ENCODE measurements around the gene GNPDA1. TPM values are rescaled to one million over a fixed set of nuclear protein-coding genes. Genes with fewer than 3 reads are reported as not detected.

GNPDA1 gene
- total RNA-seq, 1 experiment from 2014 or later = 99.9 TPM

GRCh38 chr5:141966963-141967333 lies 45.9 kb downstream of the GNPDA1 start:
- TF ChIP-seq REST (IDR thresholded peaks at IDR 0.05; ENCODE audit: insufficient read depth in 1 of 2, low read depth in 2 of 2, low read length in 1 of 2) = no peak
- no peak for TF ChIP-seq POLR2AphosphoS5 (IDR thresholded peaks at IDR 0.05; ENCODE audit: low read depth, low read length)
- TF ChIP-seq SIN3A (IDR thresholded peaks at IDR 0.05; ENCODE audit: borderline replicate concordance, insufficient read depth, low read depth, low read length) = no peak
- TF ChIP-seq TCF7L2 (IDR thresholded peaks at IDR 0.05; ENCODE audit: low read depth, low read length) = no peak
- TF ChIP-seq, protein P1, sequence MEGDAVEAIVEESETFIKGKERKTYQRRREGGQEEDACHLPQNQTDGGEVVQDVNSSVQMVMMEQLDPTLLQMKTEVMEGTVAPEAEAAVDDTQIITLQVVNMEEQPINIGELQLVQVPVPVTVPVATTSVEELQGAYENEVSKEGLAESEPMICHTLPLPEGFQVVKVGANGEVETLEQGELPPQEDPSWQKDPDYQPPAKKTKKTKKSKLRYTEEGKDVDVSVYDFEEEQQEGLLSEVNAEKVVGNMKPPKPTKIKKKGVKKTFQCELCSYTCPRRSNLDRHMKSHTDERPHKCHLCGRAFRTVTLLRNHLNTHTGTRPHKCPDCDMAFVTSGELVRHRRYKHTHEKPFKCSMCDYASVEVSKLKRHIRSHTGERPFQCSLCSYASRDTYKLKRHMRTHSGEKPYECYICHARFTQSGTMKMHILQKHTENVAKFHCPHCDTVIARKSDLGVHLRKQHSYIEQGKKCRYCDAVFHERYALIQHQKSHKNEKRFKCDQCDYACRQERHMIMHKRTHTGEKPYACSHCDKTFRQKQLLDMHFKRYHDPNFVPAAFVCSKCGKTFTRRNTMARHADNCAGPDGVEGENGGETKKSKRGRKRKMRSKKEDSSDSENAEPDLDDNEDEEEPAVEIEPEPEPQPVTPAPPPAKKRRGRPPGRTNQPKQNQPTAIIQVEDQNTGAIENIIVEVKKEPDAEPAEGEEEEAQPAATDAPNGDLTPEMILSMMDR (IDR thresholded peaks at IDR 0.05) = no peak
- DNase-seq (ENCODE audit: low read depth, low spot score) = no peak
- in situ Hi-C loops (cut with HindIII; ENCODE audit: low pct_unique_long_range_greater_than_20kb, low sequenced_read_pairs) = no loop called here
- H3K27me3 ChIP-seq (ENCODE audit: control insufficient read depth, insufficient read depth, low read length) = no peaks in the 10 kb centered on the region
- no peaks in the 10 kb centered on the region for H3K9me3 ChIP-seq (ENCODE audit: control insufficient read depth, insufficient read depth, low read depth, low read length)
- no peak for ATAC-seq
- no peak overlapping the region for H3K27ac ChIP-seq (ENCODE audit: low read length)
- H3K36me3 ChIP-seq (ENCODE audit: control insufficient read depth, insufficient read depth, low read length) = peaks cover 13% of the 10 kb centered on the region
- no peak overlapping the region for H3K4me3 ChIP-seq (ENCODE audit: low read depth in 2 of 2, low read length in 2 of 2)
- H3K4me1 ChIP-seq (ENCODE audit: control insufficient read depth, insufficient read depth, low read length) = peaks cover 13% of the 10 kb centered on the region
- ChIA-PET CTCF (no interaction called here), POLR2A (no interaction called here)
- intact Hi-C loops (cut with micrococcal nuclease; ENCODE audit: unreplicated experiment) = loop anchor here (10.0 kb wide), 1 partner anchor 302 kb away; no protein-coding TSS in a partner anchor
- BruUV-seq (replicated peaks) = no TSS peak

DNA sequence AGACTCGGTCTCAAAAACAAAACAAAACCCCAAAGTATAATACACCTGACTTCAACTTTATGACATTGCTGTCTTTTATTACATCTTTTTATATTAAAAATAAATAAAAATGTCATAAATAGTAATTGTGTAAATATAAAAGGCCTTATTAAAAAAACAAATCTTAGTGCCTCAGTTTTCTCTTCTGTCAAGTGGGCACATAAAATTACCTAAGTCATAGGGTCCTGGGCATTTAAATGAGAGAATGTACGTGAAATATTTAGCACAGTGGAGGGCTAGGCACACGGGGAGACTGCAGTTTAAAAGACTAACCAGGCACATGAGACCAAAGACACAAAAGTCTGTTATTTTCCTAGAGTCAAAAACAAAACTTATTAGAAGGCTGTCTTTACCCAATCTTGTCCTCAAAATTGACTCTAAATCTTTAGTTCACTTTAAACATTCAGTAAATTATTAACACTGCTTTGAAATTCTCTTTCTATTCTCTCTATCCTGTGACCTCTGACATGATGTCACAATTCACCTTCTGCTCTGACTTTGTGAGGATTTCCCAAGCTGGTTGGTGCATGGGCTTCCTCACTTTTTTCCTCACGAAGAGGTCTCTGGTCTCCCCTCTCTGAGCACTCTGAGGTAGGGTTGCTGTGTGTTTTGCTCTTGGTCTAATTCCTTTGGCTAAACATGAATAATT lies 46.4 kb downstream of the GNPDA1 start:
- Histone ChIP-seq H3K36me3 (ENCODE audit: control insufficient read depth, insufficient read depth, low read length) (peaks cover 13% of the 10 kb centered on the region), H3K27ac (ENCODE audit: low read length) (no peak overlapping the region), H3K9me3 (ENCODE audit: control insufficient read depth, insufficient read depth, low read depth, low read length) (no peaks in the 10 kb centered on the region), H3K4me1 (ENCODE audit: control insufficient read depth, insufficient read depth, low read length) (peaks cover 13% of the 10 kb centered on the region), H3K4me3 (ENCODE audit: low read depth in 2 of 2, low read length in 2 of 2) (no peak overlapping the region), H3K27me3 (ENCODE audit: control insufficient read depth, insufficient read depth, low read length) (no peaks in the 10 kb centered on the region)
- DNase-seq (ENCODE audit: low read depth, low spot score) = no peak
- CTCF ChIA-PET = no interaction called here
- intact Hi-C loops (cut with micrococcal nuclease; ENCODE audit: unreplicated experiment) (loop anchor here (10.0 kb wide), 1 partner anchor 302 kb away; no protein-coding TSS in a partner anchor), in situ Hi-C loops (cut with HindIII; ENCODE audit: low pct_unique_long_range_greater_than_20kb, low sequenced_read_pairs) (no loop called here)
- no TSS peak for BruUV-seq (replicated peaks)
- ATAC-seq = no peak
- TF ChIP-seq, protein P1 (IDR thresholded peaks at IDR 0.05) = no peak
- TF ChIP-seq TCF7L2 (IDR thresholded peaks at IDR 0.05; ENCODE audit: low read depth, low read length) = no peak
- TF ChIP-seq POLR2AphosphoS5 (IDR thresholded peaks at IDR 0.05; ENCODE audit: low read depth, low read length) = no peak
- TF ChIP-seq SIN3A (IDR thresholded peaks at IDR 0.05; ENCODE audit: borderline replicate concordance, insufficient read depth, low read depth, low read length) = no peak
- no peak for TF ChIP-seq REST (IDR thresholded peaks at IDR 0.05; ENCODE audit: insufficient read depth in 1 of 2, low read depth in 2 of 2, low read length in 1 of 2)
- POLR2A ChIA-PET = no interaction called here

Data from Panc1 (cell line).